GM12891 (cell line): Measurements from ENCODE around the gene OLFML2A.
A peak's percentile ranks its signal among the peaks of the same experiment; 100 is the strongest.

Experiments
- DNase-seq: peaks from one replicate; pipeline ENCODE4 v3.0.0; 2011; ENCODE audit warnings: low spot score; ENCODE audit not compliant: insufficient read length
- FAIRE-seq: peaks from 2 replicates; lab custom pipeline; 2011; peaks lifted over from hg19 to GRCh38; lab: Jason Lieb, UNC
- PAX5 ChIP-seq: IDR thresholded peaks from 2 replicates; pipeline ENCODE4 v1.6.1; 2011; ENCODE audit warnings: low read length, moderate library complexity, mild to moderate bottlenecking; ENCODE audit not compliant: insufficient read depth, severe bottlenecking
- POLR2A ChIP-seq: IDR thresholded peaks from 2 replicates; pipeline ENCODE4 v1.6.1; 2011; ENCODE audit warnings: low read depth, low read length, control low read depth
- POLR2AphosphoS5 ChIP-seq: IDR thresholded peaks from 2 replicates; pipeline ENCODE4 v1.6.1; 2011; ENCODE audit warnings: low read depth, low read length, control low read depth
- POU2F2 ChIP-seq: IDR thresholded peaks from 2 replicates; pipeline ENCODE4 v1.6.1; 2011; ENCODE audit warnings: low read depth, mild to moderate bottlenecking, control low read depth, low read length, moderate library complexity
- SPI1 ChIP-seq: IDR thresholded peaks from 2 replicates; pipeline ENCODE4 v1.6.1; 2011; ENCODE audit warnings: low read depth, low read length, control low read depth
- TAF1 ChIP-seq: IDR thresholded peaks from 2 replicates; pipeline ENCODE4 v1.6.1; 2011; ENCODE audit warnings: low read depth, low read length, control low read depth

The OLFML2A gene

DNA sequence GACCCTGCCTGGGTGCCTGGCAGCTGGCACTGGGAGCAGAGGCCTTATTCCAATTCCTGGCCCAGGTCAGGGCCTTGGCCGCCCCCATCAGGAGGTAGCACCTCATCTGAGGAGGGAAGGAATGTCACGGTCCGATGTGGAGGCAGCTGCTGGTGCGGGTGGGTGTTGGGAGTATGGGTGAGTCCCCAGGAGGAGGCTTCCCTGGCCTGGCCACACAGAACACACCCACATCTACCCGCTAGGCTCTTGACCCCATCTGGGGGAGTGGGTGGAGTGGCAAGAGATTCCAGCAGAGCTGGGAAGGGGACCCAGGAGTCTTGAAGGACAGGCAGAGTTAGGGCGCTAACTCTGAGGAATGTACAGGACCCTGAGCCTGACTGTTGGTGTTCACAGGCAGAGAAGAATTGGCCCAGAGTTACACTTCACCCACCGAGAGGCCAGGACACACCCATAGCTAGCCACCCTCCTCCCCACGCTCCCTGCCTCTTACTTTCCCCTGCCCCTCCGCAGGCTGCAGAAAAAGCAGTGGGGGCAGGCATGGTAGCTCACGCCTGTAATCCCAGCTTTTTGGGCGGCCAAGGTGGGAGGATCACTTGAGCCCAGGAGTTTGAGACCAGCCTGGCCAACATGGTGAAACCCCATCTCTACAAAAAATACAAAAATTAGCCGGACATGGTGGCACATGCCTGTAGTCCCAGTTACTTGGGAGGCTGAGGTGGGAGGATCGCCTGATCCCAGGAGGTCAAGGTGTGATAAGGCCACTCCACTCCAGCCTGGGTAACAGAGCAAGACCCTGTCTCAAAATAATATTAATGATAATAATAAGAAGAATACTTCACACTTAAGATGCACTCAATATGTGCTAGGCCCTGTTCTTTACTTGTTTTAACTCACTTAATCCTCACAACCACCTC is 6.0 kb downstream of the OLFML2A start:
- DNase-seq (no peak), FAIRE-seq (no peak)
- no peak for TF ChIP-seq TAF1
- no peak for TF ChIP-seq PAX5
- TF ChIP-seq POU2F2: no peak
- TF ChIP-seq SPI1: no peak
- TF ChIP-seq POLR2A: no peak
- TF ChIP-seq POLR2AphosphoS5: no peak

GRCh38 chr9:124783830-124784229 is 6.9 kb downstream of the OLFML2A start:
- FAIRE-seq (peak; percentile 60), DNase-seq (no peak)
- TF ChIP-seq PAX5 (no peak), TAF1 (no peak)

GRCh38 chr9:124784509-124784908 is 7.6 kb downstream of the OLFML2A start:
- TF ChIP-seq POU2F2 (no peak), TAF1 (no peak), POLR2AphosphoS5 (no peak), POLR2A (no peak), PAX5 (no peak), SPI1 (no peak)
- FAIRE-seq (no peak), DNase-seq (no peak)

- FAIRE-seq (no peak), DNase-seq (no peak)
- TF ChIP-seq SPI1 (no peak), POU2F2 (no peak), POLR2AphosphoS5 (no peak), PAX5 (no peak), TAF1 (no peak), POLR2A (no peak)
These were observed 10.1 kb downstream of the OLFML2A start for GRCh38 chr9:124786881-124787573.

DNA sequence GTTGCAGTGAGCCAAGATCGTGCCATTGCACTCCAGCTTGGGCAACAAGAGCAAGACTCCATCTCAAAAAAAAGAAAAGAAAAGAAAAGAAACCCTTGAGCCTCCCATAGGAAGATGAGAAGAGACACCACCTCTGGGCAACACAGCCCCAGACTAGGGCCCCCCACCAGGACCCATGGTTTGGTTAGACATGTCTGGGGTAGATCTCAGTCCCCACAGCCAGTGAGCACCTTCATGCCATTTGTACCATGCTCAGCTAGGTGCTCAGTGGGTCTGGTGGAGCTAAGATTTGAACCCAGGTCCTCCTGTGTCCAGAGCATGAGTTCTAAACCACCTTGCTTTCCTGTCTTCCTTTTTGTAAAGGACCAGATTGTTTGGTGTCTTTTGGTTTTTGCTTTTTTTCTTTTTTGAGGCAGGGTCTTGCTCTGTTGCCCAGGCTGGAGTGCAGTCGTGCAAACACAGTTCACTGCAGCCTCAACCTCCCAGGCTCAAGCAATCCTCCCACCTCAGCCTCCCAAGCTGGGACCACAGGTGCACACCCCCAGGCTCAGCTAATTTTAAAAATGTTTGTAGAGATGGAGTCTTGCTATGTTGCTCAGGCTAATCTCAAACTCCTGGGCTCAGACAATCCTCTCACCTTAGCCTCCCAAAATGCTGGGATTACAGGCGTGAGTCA is 11.7 kb downstream of the OLFML2A start:
- TF ChIP-seq PAX5 (no peak), TAF1 (no peak), SPI1 (no peak), POU2F2 (no peak), POLR2AphosphoS5 (no peak), POLR2A (no peak)
- DNase-seq (no peak), FAIRE-seq (no peak)

DNA sequence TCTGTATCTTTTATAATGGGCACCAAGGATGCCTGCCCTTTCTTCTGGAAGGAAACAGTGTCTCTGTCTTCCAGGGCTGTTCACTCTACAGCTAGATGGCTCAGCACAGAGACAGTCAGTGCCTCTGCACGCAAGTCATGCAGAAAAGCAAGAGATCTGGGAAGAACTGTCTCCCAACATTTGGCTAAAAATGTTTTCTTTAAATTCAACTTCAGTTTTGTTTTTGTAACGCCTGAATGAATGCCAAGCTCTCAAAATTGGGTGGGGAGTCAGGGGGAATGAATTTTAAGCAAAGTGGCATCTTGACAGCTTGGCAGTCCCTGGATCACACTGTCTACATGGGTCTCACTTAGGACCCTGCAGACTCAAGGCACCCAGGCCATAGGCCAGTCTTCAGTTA is 12.6 kb downstream of the OLFML2A start:
- TF ChIP-seq POU2F2: no peak
- TF ChIP-seq SPI1: no peak
- no peak for TF ChIP-seq POLR2A
- no peak for TF ChIP-seq PAX5
- TF ChIP-seq TAF1: no peak
- TF ChIP-seq POLR2AphosphoS5: no peak
- no peak for FAIRE-seq
- no peak for DNase-seq

DNA sequence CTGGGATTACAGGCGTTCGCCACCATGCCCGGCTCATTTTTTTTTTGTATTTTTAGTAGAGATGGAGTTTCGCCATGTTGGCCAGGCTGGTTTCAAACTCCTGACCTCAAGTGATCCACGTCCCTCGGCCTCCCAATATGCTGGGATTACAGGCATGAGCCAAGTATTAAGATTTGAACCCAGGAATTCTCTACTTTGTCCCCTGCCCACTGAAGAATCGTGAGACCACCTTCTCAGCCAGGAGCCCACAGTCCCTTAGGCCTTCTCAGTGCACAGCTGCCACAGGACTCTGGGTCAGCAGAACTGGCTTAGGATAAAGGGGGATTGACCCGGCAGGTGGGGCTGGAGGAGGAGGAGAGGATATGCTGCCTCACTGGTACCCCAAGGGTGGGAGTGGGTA is 13.4 kb downstream of the OLFML2A start:
- FAIRE-seq: no peak
- DNase-seq: no peak
- no peak for TF ChIP-seq POLR2AphosphoS5
- TF ChIP-seq POU2F2: no peak
- TF ChIP-seq SPI1: no peak
- TF ChIP-seq POLR2A: no peak
- TF ChIP-seq TAF1: no peak
- no peak for TF ChIP-seq PAX5

DNA sequence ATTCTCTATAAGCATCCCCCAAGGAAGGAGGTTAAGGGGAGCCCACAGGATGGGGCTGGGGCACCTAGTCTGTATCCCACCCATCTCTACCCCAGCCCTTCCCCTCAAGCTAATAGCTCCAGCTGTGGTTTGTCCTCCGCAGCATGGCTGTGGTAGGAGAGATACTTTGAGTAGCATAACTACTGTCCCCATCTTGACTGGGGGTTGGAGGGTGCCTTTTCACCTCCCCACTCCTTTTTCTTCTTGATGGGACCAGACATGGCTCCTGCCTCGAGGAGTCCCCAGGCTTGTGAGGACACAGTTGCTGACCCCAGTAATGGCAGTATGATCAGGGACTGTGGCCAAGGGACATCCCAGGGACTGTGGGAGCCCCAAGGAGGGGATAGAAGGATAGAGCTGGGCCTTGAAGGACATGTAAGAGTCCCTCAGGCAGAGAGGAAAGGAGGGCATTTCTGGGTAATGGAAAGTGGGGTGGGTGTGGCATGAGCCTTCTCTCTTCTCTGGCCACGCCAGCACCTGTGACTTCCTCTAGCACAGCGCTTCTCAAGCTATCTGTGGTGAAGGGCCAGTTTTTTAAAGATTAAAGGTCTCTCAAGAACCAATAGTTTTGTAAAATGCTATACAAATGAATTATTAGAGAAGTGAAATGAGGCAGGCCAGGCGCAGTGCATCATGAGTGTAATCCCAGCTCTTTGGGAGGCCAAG is 14.0 kb downstream of the OLFML2A start:
- FAIRE-seq (no peak), DNase-seq (no peak)

GRCh38 chr9:124792257-124793014 is 15.5 kb downstream of the OLFML2A start:
- FAIRE-seq: no peak
- TF ChIP-seq POLR2A (no peak), TAF1 (no peak), PAX5 (no peak), POLR2AphosphoS5 (no peak), SPI1 (no peak), POU2F2 (no peak)
- no peak for DNase-seq

More for the DNA sequence above, 14.0 kb downstream of the OLFML2A start:
- TF ChIP-seq SPI1 (no peak), PAX5 (no peak), POU2F2 (no peak), POLR2A (no peak), TAF1 (no peak), POLR2AphosphoS5 (no peak)
